Eye (tissue), 1 donor: ENCODE measurements around the gene ADIPOR2.
"Not testable (repeated sequence)": the region's sequence is repeated elsewhere in the genome, so short reads cannot be mapped to it uniquely, and the experiment has no call there.

Experiments used
- DNase-seq: peaks from one replicate; pipeline ENCODE4 v3.0.0-alpha.2; 2015

ADIPOR2 gene

DNA sequence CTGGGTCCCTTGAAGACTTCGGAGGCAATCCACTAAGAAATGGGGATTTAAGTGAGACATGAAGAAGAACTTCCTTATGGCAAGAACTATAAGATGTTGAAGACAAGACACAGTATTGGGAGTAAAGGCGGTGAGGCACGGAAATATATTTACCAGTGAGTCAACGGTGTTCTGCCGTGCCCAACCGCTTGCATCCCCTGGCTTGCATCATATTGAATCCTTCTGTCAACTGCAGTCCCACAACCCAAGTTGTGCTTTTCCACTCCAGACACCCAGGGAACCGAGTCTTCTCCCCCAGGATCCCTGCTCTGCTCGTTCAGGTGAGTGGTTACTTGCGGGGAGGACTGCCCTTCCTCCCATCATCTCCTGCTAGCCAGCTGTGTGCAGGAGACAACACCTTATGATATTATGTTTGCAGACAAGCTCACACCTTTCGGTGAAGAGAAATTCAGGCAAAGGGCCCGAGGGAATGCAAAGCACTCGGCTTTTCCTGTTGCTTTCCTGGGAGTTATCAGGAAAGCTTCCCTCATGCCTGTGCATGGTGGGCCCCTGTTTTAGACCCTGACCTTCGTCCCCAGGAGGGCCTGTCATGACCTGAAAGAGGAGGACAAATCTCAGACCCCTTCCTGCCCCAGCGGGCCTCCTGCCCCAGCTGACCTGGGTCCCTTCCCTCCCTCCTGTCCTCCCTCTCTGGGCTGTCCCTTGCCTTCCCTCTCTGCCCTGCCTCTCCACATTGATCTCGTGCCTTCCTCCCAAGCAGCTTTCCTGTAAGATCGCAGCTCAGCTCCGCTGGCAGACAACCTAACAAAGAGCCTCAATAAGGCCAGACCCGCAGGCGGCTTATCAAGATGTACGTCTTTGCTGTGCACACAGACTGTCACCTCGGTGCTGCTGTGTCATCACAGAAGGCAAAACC lies 125.2 kb downstream of the ADIPOR2 start:
- no peak for DNase-seq

DNA sequence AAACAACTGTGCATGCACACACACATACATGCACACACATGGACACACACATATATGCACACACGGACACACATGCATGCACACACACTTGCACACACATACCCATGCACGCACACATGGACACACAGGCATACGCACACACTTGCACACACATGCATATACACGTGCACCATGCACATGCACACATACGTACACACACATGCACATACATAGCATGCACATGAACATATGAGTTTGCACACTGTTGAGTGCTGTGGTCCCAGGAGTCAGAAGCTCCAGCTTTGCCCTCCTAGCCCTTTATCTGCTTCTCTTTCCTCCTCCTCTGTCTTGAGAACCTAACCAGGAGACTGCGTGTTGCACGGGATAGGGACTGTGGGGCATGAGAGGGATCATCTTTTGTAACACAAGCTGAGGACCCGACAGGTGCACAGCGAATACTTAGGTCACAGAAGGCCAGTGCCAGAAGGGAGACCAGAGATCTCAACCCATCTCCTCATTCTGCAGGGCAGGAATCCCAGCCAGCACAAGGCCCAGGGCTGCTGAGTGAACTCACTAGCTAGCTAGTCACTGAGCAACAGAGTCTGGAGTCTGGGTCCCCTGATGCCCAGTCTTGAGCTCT lies 126.0 kb downstream of the ADIPOR2 start:
- no peak for DNase-seq

DNA sequence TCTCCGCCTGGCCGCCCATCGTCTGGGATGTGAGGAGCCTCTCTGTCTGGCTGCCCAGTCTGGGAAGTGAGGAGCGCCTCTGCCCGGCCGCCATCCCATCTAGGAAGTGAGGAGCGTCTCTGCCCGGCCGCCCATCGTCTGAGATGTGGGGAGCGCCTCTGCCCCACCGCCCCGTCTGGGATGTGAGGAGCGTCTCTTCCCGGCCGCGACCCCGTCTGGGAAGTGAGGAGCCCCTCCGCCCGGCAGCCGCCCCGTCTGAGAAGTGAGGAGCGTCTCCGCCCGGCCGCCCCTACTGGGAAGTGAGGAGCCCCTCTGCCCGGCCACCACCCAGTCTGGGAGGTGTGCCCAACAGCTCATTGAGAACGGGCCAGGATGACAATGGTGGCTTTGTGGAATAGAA lies 127.1 kb downstream of the ADIPOR2 start:
- DNase-seq = not testable (repeated sequence)

DNA sequence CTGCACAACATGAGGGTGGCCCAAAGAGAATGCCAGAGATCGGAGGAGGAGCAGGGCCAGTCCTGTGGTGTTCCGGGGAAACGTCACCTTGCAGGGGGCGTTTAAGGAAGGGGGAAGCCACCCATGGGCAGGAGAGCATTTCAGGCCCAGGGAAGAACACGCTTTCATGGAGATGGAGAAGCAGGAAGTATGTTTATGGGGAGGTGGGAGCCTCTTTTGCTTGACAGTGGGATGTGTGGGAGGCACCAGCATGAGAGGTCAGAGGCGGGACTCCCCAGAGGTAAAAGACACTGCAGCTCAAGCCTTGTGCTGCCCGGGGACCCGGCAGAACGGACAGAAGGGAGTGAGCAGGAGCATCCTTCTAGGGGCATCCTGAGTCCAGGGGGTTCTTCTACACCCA lies 128.2 kb downstream of the ADIPOR2 start:
- no peak for DNase-seq

DNA sequence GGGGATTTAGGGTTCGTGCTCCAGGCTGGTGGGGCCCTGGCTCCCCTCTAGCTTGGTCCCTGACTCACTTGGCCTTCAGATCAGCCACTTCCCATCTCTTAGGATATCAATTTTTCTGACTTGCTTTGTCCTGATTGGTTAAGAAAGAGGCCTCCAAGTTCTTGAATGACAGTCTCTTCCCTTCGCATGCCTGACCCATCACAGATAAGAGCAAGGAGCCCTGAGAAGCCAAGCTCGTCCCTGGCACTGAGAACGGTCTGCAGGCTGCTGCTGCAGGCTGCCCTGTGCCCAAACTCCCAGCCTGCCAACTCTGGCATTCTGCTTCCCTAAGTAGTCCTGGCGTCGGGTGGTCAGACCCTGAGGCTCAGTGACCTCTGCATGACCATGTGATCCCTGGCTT lies 128.7 kb downstream of the ADIPOR2 start:
- no peak for DNase-seq

DNA sequence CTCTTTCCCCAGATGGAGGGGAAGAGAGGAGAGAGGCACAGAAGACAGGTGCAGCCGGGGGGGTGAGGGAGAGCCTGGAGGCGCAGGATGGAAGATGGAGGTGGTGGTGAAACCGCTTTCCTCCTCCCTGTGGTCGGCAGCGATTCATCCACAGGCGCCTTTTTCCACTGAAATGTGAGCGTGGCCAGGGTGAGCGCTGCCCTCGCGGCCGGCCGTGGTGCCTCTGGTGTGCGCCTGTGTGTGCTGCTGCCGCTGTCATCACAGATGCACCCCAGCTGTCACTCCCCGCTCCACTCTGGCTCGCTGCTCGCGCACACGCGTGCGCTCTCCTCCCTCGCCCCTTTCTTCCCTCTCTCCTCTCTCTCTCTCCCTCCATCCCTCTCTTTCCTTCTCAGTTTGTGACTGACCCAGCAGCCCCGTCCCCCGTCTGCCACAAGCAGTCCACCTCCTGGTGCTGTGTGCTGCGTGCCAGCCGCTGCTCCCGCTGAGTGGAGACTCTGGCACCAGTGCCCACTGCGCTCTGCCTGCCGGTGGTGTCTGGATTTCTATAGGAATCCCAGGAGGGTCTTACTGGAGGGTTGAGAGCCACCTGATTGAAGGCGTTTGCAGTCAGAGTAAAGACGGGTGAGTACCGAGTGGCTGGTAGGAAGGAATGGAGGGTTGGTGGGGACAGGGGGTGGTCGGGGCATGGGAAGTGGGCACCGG lies 129.5 kb downstream of the ADIPOR2 start, which contains the start of gene LRTM2:
Gene LRTM2 (plus strand): TSS at position 375 of the 705 bp plus-strand sequence. CDS start 7,584 bp downstream, outside the sequence.
- peak; percentile 72 for DNase-seq

DNA sequence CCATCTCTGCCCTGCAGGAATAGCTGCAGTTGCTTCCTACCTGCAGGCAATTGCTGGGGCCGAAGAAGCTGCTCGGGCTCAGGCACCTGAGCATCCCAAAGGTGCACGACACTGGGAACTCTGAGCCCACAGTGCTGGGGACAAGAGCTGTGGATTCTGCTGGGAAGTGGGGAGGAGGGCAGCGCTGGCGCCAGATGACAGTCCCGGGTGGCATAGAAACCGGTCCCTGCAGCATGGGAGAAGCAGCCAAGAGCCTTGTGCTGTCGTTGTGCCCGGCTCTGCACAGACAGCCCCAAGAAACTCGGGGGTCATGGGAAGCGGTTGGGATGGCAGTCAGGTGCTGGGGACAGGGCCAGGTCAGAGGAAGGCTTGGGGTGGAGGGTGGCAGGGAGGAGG lies 130.0 kb downstream of the ADIPOR2 start:
- DNase-seq = no peak

DNA sequence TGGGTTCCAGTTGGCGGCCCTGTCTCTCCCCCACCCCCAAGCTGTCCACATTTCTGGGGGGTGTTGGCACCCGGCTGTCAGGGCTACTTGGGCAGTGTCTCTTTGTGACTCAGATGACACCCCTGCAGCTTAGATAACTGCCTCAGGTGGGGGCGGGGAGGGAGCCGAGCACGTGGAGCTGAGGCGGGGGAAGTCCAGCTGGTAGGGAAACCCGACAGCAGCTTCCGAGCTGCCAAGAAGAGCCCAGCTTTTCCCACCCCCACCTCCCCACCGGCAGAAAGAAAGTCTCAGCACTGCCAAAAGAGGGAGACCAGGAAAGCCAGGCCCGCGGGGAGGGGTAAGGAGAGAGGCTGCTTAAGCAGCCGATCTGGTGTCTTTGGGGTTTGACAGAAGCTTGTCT lies 130.9 kb downstream of the ADIPOR2 start:
- no peak for DNase-seq

DNA sequence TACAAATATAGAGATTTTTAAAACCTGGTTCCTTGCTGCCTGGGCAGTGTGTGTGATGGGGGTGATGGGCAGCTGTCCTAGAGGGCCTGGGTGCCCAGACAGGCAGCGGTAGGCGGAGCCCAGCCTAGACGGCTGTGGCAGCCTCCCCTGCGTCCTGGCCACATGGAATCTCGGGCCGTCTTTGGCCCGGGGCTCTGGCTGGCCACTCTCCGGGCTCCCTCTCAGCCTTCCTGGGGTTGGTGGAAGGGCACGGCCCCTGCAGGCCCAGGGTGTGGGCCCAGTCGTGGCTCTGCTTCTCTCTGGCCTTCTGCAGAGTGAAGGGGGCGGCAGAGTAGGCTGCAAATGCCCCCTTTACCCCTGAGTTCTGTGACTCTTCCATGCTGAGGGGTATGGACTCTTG lies 131.8 kb downstream of the ADIPOR2 start:
- no peak for DNase-seq

DNA sequence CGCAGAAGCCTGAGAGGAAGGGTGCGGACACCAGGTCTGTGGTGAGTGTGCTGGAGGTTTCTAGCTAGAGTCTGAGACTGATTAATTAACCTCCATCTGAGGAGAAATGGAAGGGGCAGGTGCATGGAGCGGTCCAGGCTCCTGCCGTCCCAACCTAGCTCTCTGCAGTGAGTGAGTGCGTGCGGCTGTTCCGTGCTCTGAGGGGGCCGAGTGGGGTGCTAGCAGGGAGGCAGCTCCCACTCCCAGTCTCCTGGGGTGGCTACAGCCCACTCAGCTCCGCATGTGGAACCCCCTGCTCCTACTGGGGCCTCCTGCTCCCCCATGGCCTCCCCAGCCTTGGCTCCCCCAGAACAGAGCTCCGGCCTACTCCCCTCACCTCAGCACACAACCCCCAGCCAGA lies 132.4 kb downstream of the ADIPOR2 start:
- no peak for DNase-seq

DNA sequence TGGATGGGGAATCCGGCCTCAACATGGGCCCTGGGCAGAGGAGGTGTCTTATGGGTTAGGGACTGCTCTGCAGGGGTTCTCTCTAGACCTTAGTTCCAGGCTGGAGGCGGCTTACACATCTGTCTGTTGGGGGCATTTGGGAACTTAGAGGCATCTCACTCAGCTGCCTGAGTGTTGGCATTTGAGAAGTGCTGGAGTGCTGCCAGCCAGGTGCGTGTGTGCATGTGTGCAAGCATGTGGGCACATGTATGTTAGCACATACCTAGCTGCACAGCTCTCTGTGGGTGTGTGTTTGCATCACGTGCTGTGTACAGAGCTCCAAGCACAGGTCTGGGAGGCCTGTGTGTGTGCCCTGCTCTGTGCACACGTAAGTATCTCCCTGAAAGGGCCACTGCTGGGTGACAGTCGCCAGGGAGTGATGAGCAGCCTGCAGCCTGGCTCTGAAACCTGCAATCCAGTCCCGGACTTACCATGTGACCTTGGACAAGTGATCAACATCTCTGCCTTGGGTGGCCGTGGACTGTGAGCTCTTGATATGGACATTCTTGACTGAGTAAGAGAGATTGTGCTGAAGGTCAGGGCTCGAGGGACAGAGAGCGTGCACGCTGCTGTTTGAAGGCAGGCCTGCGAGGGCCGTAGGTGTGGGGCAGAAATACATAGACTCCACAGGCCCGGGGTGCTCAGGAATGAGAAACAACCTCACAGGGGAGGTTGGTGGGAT lies 134.7 kb downstream of the ADIPOR2 start:
- no peak for DNase-seq

DNA sequence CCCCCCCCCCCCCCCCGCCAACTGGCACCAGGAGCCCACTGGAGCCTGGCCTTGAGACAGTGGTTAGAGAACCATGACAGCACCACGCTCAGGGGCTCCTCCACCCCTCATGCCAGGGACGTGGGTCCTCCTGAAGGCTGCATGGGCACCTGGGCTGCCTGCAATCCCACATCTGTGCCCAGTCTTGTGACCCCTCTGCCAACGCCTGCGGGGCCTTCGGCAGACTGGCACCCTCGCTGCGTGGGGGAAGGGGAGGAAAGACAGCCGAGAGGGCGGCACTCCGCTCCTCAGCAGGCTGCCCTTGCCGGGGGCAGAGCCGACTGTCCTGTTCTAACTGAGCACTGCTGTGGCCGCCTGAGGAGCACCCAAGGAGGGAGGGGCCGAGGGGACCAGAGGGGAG lies 135.5 kb downstream of the ADIPOR2 start:
- DNase-seq = no peak

DNA sequence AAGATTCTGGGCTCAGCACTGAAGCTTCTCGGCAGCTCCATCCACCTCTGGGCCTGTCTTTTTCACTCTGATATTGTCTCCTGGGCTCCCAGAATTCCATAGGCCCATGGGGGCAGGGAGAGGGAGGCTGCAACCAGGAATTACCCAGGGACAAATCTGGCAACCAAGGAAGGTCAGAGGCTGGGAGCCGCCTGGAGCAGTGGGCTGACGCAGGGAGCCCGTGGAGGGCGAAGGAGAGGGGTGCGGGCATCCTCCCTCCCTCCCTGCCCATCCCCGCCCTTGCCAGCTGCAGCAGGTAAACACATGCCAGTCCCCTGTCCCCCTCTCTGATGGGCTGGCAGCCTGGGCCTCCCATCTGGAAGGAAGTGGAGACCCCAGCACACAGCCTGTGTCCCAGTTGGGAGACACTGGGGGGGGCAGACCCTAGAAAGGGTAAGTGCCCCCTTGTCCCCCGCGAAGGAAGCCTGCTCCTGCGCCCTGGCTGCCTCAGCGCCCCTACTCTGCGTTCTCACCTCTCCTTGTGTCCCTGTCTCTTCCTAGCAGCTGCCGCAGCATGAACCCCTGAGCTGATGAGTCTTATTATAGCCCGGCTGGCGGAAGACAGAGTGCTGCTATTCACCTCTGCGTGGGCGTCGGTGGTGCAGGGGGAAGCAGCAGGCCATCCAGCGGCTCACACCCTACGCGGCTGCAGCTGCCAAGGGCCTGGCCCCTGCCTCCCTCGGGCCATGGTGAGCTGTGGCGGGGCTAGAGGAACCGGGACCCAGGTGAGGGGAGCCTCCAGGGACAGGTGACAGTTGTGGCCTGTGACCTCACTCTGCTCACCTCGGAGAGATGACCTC lies 136.2 kb downstream of the ADIPOR2 start:
- DNase-seq = no peak

DNA sequence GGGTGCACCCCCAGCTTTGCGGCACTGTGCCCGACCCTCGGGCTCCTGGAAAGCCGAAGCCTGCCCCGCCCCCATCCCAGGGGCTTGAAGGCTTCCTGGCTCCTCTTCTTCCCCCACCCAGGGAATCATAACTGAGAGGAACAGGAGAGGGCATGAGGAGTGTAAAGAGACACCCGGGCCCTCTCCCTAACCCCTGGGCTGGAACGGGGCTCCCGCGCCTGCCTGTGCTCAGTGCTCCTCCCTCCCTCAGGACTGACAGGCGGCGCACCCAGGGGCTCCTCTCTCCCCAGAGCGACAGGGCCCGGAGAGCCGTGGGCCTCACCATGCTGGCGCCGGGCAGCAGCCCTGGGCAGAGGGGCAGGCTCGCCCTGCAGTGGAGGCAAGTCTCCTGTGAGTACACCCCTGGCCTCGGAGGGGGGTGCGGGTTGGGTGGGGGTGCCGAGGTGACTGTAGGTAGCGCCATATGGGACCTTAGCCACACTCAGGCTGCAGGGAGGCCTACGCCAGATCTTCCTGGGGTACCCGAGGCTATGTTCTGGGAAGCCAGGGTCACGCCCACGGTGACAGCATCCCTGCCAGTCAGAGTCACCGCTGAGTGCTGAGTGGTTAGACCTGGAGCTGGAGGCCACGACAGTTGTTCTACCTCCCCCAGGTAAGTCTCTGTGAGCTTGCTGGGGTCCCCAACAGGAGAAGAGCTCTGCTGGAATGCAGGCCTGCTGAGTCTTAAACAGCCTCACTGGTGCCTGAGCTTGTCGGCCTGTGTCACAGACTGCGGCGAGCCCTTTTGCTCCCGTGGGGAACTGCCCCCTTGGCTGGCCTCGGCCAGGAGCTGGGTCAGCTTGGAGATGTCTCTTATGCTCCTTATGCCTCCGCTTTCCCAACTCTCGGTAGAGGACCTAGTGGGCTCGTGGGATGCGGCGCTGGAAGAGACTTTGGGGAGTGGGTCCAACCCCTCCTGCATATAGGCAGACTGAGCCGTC lies 137.2 kb downstream of the ADIPOR2 start:
- no peak for DNase-seq

DNA sequence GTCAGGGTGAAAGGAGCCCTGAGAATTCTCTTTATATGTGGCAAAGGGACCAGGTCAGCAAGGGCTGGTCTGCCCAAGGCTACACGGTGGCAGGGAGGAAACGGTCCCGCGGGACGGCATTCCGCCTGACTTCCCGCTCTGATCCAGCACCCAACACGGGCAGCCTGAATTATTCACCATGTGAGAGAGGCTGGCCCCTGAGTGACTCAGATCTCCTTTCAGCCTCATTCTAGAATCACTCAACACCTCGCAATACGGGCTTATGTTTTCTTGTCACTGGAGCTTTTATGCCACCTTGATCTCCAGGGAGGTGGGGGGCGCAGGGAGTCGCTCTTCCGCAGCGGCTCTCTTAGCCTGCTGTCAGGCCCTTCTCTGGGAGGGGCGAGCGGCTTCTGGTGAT lies 138.0 kb downstream of the ADIPOR2 start:
- peak; percentile 49 for DNase-seq

DNA sequence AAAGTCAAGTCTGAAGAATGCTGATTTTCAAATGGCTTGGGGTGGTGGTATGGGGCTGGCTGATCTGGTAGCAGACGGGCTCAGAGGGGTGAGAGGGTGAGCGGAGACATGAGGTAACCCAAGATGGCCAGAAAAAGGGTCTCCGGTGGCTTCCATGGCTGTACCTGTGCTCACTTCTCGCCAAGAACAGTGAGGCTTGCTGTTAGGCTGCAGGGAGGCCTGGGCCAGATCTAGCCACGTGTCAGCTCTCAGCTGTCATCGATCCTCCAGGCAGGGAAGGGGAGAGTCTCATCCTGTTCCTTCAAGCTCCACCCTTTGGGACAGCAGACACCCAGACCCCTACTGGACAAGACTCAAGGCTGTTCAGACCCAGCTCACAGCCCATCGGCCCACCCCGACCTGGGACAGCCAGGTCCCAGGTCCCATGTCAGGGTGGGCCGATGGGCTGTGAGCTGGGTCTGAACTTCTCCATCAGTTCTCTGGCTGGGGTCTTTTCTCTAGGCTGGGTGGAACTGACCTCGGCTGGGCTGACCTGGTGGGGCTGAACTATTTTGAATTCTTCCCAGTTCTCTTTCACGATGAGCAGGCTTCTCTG lies 138.5 kb downstream of the ADIPOR2 start:
- no peak for DNase-seq

DNA sequence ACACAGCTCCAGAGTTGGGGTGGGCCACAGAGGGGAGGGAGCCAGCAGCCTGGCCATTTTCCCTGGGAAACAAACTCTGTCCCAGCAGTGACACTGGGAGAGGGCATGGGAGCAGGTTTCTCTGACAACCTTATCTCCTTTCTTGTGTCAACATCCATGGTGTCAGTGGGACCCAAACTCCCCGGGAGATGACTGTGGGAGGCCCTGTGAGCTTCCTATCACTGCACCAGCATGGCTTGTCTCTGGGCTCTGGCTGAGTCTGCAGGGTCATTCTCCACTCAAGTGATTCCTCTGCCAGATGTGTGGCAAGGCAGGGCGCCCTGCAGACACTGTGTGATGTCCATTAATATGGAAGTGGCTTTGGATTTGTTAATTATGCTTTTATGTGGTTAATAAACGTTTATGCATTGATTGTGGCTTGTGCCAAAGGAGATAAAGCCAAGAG lies 139.6 kb downstream of the ADIPOR2 start:
- DNase-seq = no peak

DNA sequence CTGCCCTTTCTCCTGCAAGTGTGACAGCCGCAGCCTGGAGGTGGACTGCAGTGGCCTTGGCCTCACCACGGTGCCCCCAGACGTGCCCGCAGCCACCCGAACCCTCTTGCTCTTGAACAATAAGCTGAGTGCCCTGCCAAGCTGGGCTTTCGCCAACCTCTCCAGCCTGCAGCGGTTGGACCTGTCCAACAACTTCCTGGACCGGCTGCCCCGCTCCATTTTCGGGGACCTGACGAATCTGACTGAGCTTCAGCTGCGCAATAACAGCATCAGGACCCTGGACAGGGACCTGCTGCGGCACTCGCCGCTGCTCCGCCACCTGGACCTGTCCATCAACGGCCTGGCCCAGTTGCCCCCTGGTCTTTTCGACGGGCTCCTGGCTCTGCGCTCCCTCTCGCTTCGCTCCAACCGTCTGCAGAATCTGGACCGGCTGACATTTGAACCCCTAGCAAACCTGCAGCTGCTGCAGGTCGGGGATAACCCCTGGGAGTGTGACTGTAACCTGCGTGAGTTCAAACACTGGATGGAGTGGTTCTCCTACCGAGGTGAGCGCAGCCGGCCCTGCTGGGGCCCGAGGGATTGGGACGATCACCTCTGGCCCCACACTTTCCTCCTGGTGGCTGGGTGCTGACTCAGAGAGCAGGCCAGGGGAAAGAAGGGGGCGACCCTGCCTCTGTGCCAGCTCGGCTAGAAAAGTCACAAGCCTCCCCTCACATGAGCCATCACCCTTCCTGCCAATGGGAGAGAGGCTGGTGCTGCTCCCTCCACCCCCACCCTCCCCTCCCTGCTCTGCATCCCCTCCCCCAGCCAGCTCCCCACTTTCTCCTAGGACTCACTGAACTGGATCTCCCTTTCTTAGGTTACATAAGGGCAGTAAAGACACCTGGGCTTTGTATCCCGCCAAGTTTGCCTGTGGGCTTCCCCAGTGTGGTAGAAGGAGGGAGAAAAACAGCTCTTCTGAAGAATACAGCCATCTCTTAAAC lies 140.4 kb downstream of the ADIPOR2 start:
- DNase-seq = peak; percentile 88
